ENCODE measurements around the gene AGFG1.

DNA sequence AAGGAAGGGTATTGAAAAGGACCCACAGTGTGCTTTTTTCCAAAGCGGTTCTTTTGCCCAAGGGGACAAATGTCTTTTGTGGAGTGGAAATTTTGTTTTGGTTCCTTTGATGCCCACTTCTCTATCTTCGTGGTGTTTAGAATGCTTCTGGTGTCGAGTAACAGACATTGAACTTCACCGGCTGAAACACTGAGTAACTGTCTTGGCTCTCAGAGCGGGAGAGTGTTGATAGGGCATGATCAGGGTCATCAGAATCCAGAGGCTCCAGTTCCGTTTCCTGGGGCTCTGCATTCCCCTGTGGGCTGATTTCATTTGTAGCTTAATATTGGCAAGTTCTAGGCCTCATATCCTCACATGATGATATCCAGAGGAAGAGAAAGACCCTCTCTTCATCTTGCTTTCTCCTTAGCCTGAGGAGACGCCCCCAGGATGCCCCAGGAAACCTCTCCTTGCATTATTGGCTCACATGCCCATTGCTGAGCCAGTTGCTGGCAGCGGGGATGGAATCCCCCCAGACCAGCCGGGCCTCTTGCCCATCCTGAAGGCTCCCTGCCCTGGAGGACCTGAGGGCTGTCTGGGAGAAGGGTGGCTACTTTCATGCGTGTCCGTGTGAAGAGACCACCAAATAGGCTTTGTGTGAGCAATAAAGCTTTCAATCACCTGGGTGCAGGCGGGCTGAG lies 27.9 kb upstream of the AGFG1 start:
- TF ChIP-seq REST (IDR thresholded peaks at IDR 0.05; ENCODE audit: insufficient replicate concordance, low read depth) (no peak), CTCF (IDR thresholded peaks at IDR 0.05; ENCODE audit: insufficient read depth, low read length) (no peak)
